HCT116 (cell line): ENCODE measurements around the gene CAMK2G. TPM values are rescaled to one million over a fixed set of nuclear protein-coding genes. Genes with fewer than 3 reads are reported as not detected.

Experiments used
- ATAC-seq: fragments of 200-7000 bp; cut with Tn5 transposase; 2 replicates; pipeline ENCODE4 v1.9.1; 2020; ENCODE audit warnings: mild to moderate bottlenecking, moderate library complexity
- BruUV-seq: library from RNA; stranded (reverse); fragments of 400-500 nt; replicated peaks from 2 replicates; lab custom pipeline; 2021; lab: Mats Ljungman, UMichigan
- CTCF ChIA-PET: fragments of 300-600 bp; sonication (Branson Sonifier 250); formaldehyde crosslinking; loops from one replicate; lab custom pipeline; 2021; ENCODE audit warnings: antibody characterized with exemption; lab: Charles Lee
- POLR2A ChIA-PET: fragments of 300-600, 350-600 bp; sonication (Branson Sonifier 250); formaldehyde crosslinking; loops from one replicate; lab custom pipeline; 2021; ENCODE audit warnings: antibody characterized with exemption; lab: Charles Lee
- RAD21 ChIA-PET, 2 experiments: fragments of 300-600 bp; sonication (Branson Sonifier 250); formaldehyde crosslinking; loops; one replicate each; lab custom pipeline; 2023; ENCODE audit warnings: low total read pairs in 2 of 2; ENCODE audit not compliant: uncharacterized antibody in 2 of 2, unreplicated experiment in 2 of 2, low non-redundant PET in 1 of 2; lab: Charles Lee
- DNase-seq: peaks from one replicate; pipeline ENCODE4 v3.0.0-alpha.2; 2010; ENCODE audit warnings: low read depth, low spot score
- H2AFZ ChIP-seq: fragments of 200-600 bp; shearing (Covaris generic), sonication (generic); 2 replicates; pipeline ENCODE4 v1.6.1; 2017; ENCODE audit warnings: low read depth, mixed run types, mixed read lengths, antibody characterized with exemption, low read length; ENCODE audit not compliant: poor library complexity, severe bottlenecking
- H3K27ac ChIP-seq: 2 replicates; pipeline ENCODE4 v1.5.1; 2012; ENCODE audit warnings: low read depth, low read length
- H3K27me3 ChIP-seq: fragments of 200-600 bp; sonication (generic); 2 replicates; pipeline ENCODE4 v1.6.1; 2016; ENCODE audit warnings: mixed run types, low read length, mixed read lengths; ENCODE audit not compliant: insufficient read depth
- H3K36me3 ChIP-seq, 2 experiments: fragments of 200-500 bp in 1 of 2; fragments of 200-600 bp in 1 of 2; sonication (Bioruptor generic) in 1 of 2; sonication (generic) in 1 of 2; 2 replicates each; pipeline versions ENCODE4 v1.5.1 to v1.6.1; 2014 to 2016; ENCODE audit warnings: low read length in 2 of 2, inconsistent platforms in 1 of 2, mixed read lengths in 1 of 2, mixed run types in 1 of 2; ENCODE audit not compliant: insufficient read depth in 2 of 2, control insufficient read depth in 1 of 2
- H3K4me1 ChIP-seq, 2 experiments: fragments of 200-600 bp in 1 of 2; sonication (generic) in 1 of 2; 2 replicates each; pipeline versions ENCODE4 v1.5.1 to v1.6.1; 2012 to 2017; ENCODE audit warnings: low read length in 2 of 2, inconsistent platforms in 1 of 2, mild to moderate bottlenecking in 1 of 2, mixed read lengths in 1 of 2, mixed run types in 1 of 2, moderate library complexity in 1 of 2; ENCODE audit not compliant: insufficient read depth in 2 of 2, control insufficient read depth in 1 of 2
- H3K4me2 ChIP-seq: fragments of 200-600 bp; sonication (generic); 2 replicates; pipeline ENCODE4 v1.6.1; 2017; ENCODE audit warnings: mixed run types, low read length, mixed read lengths
- H3K4me3 ChIP-seq, 2 experiments: fragments of 200-600 bp in 1 of 2; sonication (generic) in 1 of 2; replicated peaks in 1 of 2; 2 replicates each; pipeline ENCODE4 v1.5.1; 2011 to 2016; ENCODE audit warnings: low read length in 2 of 2, control low read depth in 1 of 2, low read depth in 1 of 2, mild to moderate bottlenecking in 1 of 2, mixed read lengths in 1 of 2, mixed run types in 1 of 2
- H3K79me2 ChIP-seq: fragments of 200-600 bp; sonication (generic); 2 replicates; pipeline ENCODE4 v1.6.1; 2017; ENCODE audit warnings: mild to moderate bottlenecking, mixed run types, low read length, moderate library complexity, mixed read lengths; ENCODE audit not compliant: insufficient read depth
- H3K9ac ChIP-seq: fragments of 200-600 bp; sonication (generic); 2 replicates; pipeline ENCODE4 v1.6.1; 2016; ENCODE audit warnings: low read length, mixed read lengths
- H3K9me2 ChIP-seq: fragments of 200-600 bp; sonication (generic), shearing (Covaris generic); 2 replicates; pipeline ENCODE4 v1.6.1; 2017; ENCODE audit warnings: mixed run types, mild to moderate bottlenecking, moderate library complexity; ENCODE audit not compliant: insufficient read depth
- H3K9me3 ChIP-seq, 2 experiments: fragments of 200-500 bp in 1 of 2; fragments of 200-600 bp in 1 of 2; sonication (Bioruptor generic) in 1 of 2; sonication (generic) in 1 of 2; 2 replicates each; pipeline ENCODE4 v1.6.1; 2014 to 2017; ENCODE audit warnings: low read length in 2 of 2, mixed read lengths in 2 of 2, inconsistent platforms in 1 of 2, low read depth in 1 of 2, mild to moderate bottlenecking in 1 of 2, mixed run types in 1 of 2, moderate library complexity in 1 of 2; ENCODE audit not compliant: control insufficient read depth in 1 of 2, insufficient read depth in 1 of 2
- H4K20me1 ChIP-seq: fragments of 200-600 bp; sonication (generic), shearing (Covaris generic); 2 replicates; pipeline ENCODE4 v1.6.1; 2017; ENCODE audit warnings: mixed run types, mild to moderate bottlenecking, moderate library complexity; ENCODE audit not compliant: insufficient read depth
- CTCF ChIP-seq, 3 experiments: fragments of 200-600 bp in 1 of 3; sonication (generic) in 1 of 3; IDR thresholded peaks in 2 of 3; conservative IDR thresholded peaks in 1 of 3; 2 replicates each; pipeline ENCODE4 v1.5.1; 2012 to 2017; ENCODE audit warnings: low read depth in 2 of 3, low read length in 2 of 3, antibody characterized with exemption in 1 of 3, borderline replicate concordance in 1 of 3, control low read depth in 1 of 3, mild to moderate bottlenecking in 1 of 3, mixed read lengths in 1 of 3, mixed run types in 1 of 3, moderate library complexity in 1 of 3; ENCODE audit not compliant: insufficient read depth in 1 of 3
- JUND ChIP-seq: IDR thresholded peaks from 2 replicates; pipeline ENCODE4 v1.6.1; 2012
- POLR2A ChIP-seq: IDR thresholded peaks from 2 replicates; pipeline ENCODE4 v1.7.0; 2011; ENCODE audit warnings: borderline replicate concordance; ENCODE audit not compliant: insufficient read depth, insufficient read length; ENCODE audit errors: extremely low read depth
- POLR2AphosphoS5 ChIP-seq: IDR thresholded peaks from 2 replicates; pipeline ENCODE4 v1.6.1; 2011; ENCODE audit warnings: mild to moderate bottlenecking, low read depth, low read length, moderate library complexity
- REST ChIP-seq: IDR thresholded peaks from 2 replicates; pipeline ENCODE4 v1.6.1; 2012; ENCODE audit warnings: low read depth
- SRF ChIP-seq: IDR thresholded peaks from 2 replicates; pipeline ENCODE4 v1.6.1; 2012; ENCODE audit warnings: low read depth
- intact Hi-C: fragments of 100-400 bp; cut with micrococcal nuclease; formaldehyde crosslinking; loops from 2 replicates; pipeline ENCODE4 v1.10.0; 2022
- total RNA-seq: library from RNA; stranded (reverse); gene quantifications from one replicate; pipeline ENCODE4 v1.2.1, GENCODE V29; 2021; ENCODE audit not compliant: unreplicated experiment
- TF ChIP-seq, protein P1 (sequence below): IDR thresholded peaks from 2 replicates; pipeline ENCODE4 v1.6.1; 2011; ENCODE audit warnings: mild to moderate bottlenecking, low read length, moderate library complexity; ENCODE audit not compliant: insufficient replicate concordance; ENCODE audit errors: extremely low read depth

Gene CAMK2G
- total RNA-seq, 1 experiment from 2014 or later, result 28.3 TPM

GRCh38 chr10:73824146-73824725 is 50.1 kb downstream of the CAMK2G start (continued):
- TF ChIP-seq REST, result no peak
- TF ChIP-seq, all 23 proteins: peak for 0

DNA sequence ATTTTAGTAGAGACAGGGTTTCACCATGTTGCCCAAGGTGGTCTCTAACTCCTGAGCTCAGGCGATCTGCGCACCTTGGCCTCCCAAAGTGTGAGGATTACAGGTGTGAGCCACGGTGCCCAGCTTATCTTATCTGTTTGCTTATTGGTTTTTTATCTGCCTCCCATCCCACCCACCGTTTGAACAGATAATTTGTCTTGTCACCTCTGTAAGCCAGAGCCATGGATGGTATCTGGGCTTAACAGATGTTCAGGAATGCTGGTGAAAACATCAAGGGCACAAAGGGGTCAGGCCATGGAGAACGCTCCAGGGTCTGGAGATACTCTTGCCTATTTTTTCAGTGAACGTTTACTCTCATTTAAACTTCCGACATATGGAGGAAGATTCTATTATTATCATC is 51.0 kb downstream of the CAMK2G start:
- CTCF ChIA-PET, result no interaction called here
- DNase-seq, result no peak
- H3K4me2 ChIP-seq, result no peak overlapping the region
- RAD21 ChIA-PET, result no interaction called here
- no TSS peak for BruUV-seq
- no peak overlapping the region for H3K27ac ChIP-seq
- H3K4me3 ChIP-seq, result no peak overlapping the region
- H3K9me3 ChIP-seq, result no peaks in the 10 kb centered on the region
- H3K79me2 ChIP-seq, result no peaks in the 10 kb centered on the region
- no peak overlapping the region for H3K9ac ChIP-seq
- no peak for ATAC-seq
- H3K9me2 ChIP-seq, result no peaks in the 10 kb centered on the region
- no peaks in the 10 kb centered on the region; a peak in 1 of 4 replicates for H3K4me1 ChIP-seq
- H3K27me3 ChIP-seq, result no peaks in the 10 kb centered on the region
- H2AFZ ChIP-seq, result no peak overlapping the region
- TF ChIP-seq JUND, result no peak
- TF ChIP-seq REST, result no peak
- no peak for TF ChIP-seq SRF
- TF ChIP-seq POLR2A, result no peak
- TF ChIP-seq, protein P1, sequence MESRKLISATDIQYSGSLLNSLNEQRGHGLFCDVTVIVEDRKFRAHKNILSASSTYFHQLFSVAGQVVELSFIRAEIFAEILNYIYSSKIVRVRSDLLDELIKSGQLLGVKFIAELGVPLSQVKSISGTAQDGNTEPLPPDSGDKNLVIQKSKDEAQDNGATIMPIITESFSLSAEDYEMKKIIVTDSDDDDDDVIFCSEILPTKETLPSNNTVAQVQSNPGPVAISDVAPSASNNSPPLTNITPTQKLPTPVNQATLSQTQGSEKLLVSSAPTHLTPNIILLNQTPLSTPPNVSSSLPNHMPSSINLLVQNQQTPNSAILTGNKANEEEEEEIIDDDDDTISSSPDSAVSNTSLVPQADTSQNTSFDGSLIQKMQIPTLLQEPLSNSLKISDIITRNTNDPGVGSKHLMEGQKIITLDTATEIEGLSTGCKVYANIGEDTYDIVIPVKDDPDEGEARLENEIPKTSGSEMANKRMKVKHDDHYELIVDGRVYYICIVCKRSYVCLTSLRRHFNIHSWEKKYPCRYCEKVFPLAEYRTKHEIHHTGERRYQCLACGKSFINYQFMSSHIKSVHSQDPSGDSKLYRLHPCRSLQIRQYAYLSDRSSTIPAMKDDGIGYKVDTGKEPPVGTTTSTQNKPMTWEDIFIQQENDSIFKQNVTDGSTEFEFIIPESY, result no peak
- no peak for TF ChIP-seq CTCF (IDR thresholded peaks at IDR 0.05 in 2 of 3, conservative IDR thresholded peaks at IDR 0.05 in 1 of 3; ENCODE audit: borderline replicate concordance in 1 of 3, insufficient read depth in 1 of 3, low read depth in 2 of 3, low read length in 2 of 3)
- TF ChIP-seq POLR2AphosphoS5, result no peak
- POLR2A ChIA-PET, result no interaction called here
- H4K20me1 ChIP-seq, result no peaks in the 10 kb centered on the region
- H3K36me3 ChIP-seq, result peaks cover 1 to 9% of the 10 kb centered on the region in 2 experiments; a peak in 2 of 4 replicates
- intact Hi-C loops, result no loop called here
